Stimulated activated CD4-positive, alpha-beta T cell treated with anti-CD3 and anti-CD28 coated beads, Interleukin-15, amount 100 ng/mL, for 48 hours (primary cell): ENCODE data around the gene ZNF506.
"Not testable (repeated sequence)": the region's sequence is repeated elsewhere in the genome, so short reads cannot be mapped to it uniquely, and the experiment has no call there.

Experiments used
- DNase-seq, 2 donors: peaks; one replicate each; pipeline ENCODE4 v3.0.0-alpha.2; 2020; ENCODE audit warnings: low read depth in 2 of 2

Gene ZNF506

GRCh38 chr19:19744641-19745040 is 76.9 kb downstream of the ZNF506 start:
- DNase-seq, result no peak

GRCh38 chr19:19743921-19744320 is 77.6 kb downstream of the ZNF506 start:
- DNase-seq, result not testable (repeated sequence)

GRCh38 chr19:19743176-19743575 is 78.4 kb downstream of the ZNF506 start:
- no peak for DNase-seq

GRCh38 chr19:19742773-19743172 is 78.8 kb downstream of the ZNF506 start:
- DNase-seq, result no peak
